GM21529 (cell line): ENCODE results near the gene DNAJC1.
"Not testable (repeated sequence)": the region's sequence is repeated elsewhere in the genome, so short reads cannot be mapped to it uniquely, and the experiment has no call there.

Experiments used
- ATAC-seq: cut with Tn5 transposase; IDR thresholded peaks from one replicate; pipeline ENCODE4 v1.9.1; 2021; ENCODE audit not compliant: unreplicated experiment

DNAJC1 gene

GRCh38 chr10:21831986-21832820, 171.3 kb downstream of the DNAJC1 start:
- no peak for ATAC-seq

DNA sequence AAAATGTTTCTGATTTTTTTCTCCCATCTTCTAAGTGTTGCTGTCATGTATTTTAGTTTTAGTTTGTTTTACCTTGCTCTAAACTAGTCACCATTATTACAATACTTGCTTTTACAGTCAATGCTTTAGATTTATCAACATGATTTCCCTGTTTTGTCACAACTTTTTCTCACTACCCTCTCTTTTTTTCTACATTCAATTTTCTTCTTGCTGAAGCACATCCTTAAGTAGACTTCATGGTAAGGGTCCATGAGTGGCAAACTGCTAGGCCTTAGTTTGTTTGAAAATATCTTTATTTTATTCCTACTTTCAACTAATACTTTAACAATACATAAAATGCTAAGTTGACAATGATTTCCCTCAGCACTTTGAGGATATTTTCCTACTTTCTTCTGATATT, 173.5 kb downstream of the DNAJC1 start:
- no peak for ATAC-seq

DNA sequence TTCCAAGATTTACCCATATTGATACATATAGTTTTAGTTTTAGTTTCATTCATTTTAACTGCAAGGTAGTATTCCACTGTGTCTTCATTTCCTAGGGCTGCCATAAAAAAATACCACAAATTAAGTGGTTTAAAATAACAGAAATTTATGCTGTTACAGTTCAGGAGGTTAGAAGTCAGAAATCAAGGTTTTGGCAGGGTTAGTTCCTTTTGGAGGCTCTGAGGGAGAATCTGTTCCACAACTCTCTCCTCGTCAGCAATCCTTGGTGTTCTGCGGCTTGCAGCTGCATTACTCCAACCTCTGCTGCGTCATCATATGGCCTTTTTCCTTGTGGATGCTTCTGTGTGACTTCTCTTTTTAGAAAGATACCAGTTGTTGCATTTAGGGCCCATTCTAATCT, 176.2 kb downstream of the DNAJC1 start:
- ATAC-seq, result no peak

DNA sequence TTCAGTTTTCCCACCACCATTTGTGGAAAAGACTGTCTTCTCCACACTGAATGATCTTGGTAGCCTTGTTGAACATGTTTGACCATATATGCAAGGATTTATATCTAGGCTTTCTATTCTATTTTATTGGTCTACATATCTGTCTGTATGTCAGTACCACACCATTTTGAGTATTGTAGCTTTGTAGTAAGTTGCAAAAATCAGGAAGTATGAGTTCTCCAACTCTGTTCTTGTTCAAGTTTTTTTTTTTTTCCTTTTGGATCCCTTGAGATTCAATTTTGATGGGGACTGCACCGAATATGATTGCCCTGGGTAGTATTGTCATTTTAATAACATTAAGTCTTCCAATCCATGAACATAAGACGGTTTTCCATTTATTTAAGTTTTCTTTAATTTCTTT, 176.8 kb downstream of the DNAJC1 start:
- no peak for ATAC-seq

DNA sequence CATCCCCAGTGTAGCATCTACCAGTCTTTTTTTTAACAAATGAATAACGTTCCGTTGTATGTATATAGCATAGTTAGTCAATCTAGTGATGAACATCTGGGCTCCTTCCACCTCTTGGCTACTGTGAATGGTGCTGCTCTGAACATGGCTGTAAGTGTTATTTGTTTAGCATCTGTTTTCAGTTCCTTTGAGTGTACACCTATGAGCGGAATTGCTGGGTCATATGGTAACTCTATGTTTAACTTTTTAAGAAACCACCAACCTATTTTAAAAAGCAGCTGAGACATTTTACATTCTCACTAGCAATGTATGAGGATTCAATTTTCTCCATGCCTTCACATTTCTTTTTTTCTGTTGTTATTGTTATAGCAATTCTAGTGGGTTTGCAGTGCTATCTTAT, 178.2 kb downstream of the DNAJC1 start:
- no peak for ATAC-seq

DNA sequence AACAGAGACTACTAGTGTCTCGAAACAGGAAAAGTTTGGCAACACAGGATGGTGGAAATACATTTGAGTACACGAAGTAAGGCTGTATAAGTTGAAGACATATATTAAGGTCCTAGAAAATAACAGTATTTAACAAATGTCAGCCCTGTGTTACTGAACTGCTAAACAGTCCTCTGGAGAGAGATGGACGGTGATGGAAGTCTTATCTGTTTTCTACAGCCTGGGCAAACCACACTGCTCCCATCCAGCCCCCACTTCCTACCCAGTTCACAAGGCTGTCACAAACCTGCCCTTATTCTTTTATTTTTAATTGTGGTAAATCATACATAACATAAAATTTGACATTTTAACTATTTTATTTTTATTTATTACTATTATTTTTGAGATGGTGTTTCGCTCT, 179.1 kb downstream of the DNAJC1 start:
- ATAC-seq, result no peak

DNA sequence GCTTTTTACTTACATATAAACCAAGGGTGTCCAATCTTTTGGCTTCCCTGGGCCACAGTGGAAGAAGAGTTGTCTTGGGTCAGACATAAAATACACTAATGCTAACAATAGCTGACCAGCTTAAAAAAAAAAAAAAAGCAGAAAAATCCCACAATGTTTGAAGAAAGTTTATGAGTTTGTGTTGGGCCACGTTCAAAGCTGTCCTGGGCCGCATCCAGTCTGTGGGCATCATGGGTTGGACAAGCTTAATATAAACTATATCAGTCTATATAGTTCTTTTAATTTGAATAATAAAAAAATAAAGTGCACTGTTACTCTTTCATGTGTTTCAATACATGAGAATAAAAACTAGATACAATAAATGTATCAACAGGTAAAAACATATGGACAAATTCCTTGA, 179.9 kb downstream of the DNAJC1 start:
- no peak for ATAC-seq

DNA sequence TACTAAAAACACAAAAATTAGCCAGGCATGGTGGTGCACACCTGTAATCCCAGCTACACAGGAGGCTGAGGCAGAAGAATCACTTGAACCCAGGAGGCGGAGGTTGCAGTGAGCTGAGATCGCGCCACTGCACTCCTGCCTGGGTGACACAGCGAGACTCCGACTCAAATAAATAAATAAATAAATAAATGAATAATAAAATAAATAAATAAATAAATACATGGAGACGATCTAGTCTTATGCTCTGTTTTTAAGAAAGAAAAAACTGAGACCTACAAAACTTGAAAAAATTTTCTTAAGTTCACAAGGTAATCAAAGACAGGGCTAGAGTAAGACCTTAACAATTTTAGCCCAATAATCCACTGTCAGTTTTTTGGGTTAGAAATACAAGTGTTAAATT, 181.3 kb downstream of the DNAJC1 start:
- ATAC-seq, result not testable (repeated sequence)

DNA sequence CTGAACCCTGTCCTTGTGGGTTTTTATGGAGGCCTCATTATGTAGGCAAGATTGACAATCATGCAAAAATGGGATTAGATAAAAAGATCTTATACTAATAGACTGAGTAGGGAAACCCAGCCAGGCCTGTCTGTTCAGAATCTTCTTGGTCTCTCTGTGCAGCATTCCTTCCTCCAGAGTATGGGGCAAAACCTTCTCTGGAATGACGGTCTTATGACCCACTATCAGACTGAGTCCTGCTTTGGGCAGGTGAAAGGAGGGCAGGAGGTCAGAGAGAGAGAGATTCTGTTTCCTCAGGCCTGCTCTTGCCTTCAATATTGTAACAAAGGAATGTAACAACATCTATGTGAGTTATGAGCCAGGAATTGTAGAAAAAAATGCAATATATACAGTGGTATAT, 182.6 kb downstream of the DNAJC1 start:
- no peak for ATAC-seq

- not testable (repeated sequence) for ATAC-seq
Observed at GRCh38 chr10:21818416-21818815, 185.1 kb downstream of the DNAJC1 start.

DNA sequence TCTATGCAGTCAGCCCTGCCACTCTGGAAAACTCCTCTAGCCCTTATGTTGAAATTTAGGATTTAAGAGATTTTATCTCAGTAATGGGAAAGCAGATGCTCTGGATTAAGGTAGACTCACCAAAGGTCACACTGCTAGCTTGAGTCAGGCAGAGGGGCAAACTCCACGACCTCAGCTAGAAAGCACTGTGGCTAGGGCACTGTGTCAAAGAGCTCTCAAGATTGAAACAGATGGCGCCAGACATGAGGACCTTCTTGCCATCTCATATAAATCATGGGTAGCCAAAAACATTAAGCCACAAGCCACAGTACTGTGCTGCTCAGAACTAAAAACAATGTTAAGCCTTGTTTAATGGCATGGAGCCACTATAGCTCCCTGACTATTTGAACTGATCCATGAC, 188.7 kb downstream of the DNAJC1 start:
- no peak for ATAC-seq

- no peak for ATAC-seq
Observed at GRCh38 chr10:21813946-21814345, 189.6 kb downstream of the DNAJC1 start.

DNA sequence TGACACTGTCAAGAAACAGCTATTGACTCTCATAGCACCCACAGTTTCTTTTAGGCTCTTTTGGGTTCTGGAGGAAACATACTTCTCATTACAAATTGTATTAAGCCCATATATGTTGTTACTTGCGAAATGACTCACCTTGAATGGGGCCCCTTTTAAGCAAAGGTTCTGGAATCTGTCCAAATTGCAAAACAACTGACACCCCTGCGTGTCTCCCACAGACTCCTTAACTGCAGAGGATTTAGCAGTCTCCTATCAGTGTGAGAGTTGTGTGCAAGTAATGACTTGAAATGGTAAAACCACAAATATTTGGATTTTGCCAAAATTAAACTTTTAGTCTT, 192.3 kb downstream of the DNAJC1 start:
- no peak for ATAC-seq

DNA sequence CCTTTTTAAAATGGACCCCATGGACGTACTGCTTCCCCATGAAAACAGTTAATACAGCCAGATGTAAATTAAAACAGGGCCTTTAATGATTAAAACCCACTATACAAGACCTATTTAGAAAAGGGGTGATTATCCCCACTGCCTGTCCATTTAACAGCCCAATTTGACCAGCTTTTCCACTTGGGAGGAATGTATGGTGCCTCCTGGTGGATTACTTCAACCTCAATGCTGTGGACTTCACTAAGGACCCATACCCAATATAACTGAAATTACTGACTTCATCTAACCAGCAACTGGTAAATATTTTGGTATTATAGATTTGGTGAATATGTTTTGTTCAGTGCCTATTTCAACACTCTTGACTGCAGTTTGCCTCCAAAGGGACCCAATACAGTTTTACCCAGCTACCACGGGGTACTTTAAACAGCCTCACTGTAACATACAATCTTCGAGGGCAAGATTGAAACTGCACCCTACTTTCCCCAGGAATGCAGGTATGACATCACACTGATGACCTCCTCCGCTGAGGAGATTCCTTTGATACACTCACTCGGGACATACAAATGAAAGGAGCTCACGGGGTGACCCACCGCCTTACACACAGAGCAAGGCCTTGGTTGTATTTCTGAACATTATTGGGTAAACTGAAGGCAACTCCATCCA, 192.8 kb downstream of the DNAJC1 start:
- ATAC-seq, result no peak

DNA sequence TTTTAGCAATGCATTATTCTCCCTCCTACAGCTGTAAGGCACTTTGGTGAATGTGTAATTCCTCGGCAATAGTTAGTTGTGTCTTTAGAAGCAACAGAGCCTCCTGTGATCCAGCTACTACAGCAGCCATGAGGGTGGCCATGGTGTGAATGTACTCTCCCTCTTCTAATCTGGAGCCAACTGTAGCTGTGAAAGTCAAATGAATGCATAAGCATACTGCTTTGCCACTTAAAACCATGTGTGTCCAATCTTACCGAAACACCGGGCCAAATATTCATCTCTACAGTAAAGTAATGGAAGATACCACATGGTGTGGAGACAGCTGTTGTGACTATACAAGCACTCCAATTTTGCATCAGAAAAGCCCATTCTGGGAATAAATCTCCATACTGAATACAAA, 195.0 kb downstream of the DNAJC1 start:
- no peak for ATAC-seq

GRCh38 chr10:21807180-21807579, 196.3 kb downstream of the DNAJC1 start:
- ATAC-seq, result no peak

DNA sequence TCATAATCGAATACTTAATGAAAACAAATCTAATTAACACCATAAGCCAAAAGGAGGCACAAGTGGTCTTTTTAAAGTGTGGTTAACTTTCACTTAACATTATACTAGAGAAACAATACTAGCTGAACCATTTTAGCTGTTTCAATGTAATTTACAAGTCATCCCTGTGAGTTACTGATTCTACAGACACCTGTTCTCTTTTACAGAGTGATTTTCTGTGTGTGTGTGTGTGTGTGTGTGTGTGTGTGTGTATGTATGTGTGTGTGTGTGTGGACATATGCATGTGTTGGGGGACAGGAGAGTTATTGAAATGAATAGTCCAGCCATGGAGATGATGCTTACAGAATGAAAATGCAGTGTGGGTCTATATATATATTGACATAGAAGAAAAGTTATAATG, 200.2 kb downstream of the DNAJC1 start:
- ATAC-seq, result no peak

DNA sequence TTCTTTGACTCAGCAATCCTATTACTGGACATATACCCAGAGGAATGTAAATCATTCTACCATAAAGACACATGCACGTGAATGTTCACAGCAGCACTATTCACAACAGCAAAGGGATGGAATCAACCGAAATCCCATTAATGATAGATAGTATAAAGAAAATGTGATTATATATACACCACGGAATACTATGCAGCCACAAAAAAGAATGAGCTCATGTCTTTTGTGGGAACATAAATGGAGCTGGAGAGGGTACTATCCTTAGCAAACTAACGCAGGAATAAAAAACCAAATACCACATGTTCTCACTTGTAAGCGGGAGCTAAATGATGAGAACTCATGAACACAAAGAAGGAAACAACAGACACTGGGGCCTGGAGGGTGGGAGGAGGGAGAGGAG, 201.9 kb downstream of the DNAJC1 start:
- no peak for ATAC-seq

GRCh38 chr10:21797984-21798765, 205.4 kb downstream of the DNAJC1 start:
- no peak for ATAC-seq

DNA sequence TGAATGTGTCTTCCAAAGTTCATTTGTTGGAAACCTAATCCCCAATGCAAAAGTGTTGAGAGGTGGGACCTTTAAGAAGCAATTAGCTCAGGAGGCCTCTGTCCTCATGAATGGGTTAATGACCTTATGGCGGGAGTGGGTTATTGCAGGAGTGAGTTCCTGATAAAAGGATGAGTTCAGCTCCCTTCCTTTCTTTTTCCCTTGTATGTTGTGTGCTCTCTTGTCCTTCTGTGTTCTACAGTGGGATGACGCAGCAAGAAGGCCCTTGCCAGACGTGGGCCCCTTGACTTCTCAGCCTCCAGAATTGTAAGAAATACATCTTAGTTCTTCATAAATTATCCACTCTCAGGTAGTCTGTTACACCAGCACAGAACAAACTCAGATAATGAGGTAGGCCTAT, 206.0 kb downstream of the DNAJC1 start:
- ATAC-seq, result no peak

DNA sequence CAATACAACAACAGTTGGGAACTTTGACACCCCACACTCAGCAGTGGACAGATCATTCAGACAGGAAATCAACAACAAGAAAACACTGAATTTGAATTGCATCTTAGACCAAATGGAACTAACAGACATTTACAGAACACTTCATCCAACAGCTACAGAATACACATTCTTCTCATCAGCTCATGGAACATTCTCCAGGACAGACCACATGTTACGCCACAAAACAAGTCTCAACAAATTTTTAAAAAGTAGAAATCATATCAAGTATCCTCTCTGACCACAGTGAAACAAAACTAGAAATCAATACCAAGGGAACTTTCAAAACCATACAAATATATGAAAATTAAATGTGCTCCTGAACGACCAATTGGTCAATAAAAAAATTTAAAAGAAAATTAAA, 212.3 kb downstream of the DNAJC1 start:
- ATAC-seq, result no peak

DNA sequence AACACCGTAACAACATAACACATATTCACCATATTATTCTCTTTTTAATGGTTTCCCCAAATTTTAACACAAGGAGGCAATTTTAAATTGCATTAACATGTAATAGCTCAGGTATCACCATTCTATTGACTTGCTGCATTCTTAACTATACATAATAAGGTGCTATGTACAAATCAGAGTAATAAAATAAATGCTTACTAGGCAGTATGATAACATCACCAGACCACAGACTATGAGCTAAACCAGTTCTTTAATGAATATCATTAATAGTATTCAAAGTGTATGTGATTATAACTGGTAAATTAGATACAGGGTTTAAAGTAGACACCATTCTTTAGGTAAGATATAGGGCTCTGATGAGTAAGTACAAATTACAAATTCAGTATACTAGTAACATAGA, 226.6 kb downstream of the DNAJC1 start:
- no peak for ATAC-seq
